ENCODE data around the gene OR6M1. TPM values are rescaled to one million over a fixed set of nuclear protein-coding genes. Genes with fewer than 3 reads are reported as not detected.

OR6M1 gene
- total RNA-seq, 1 experiment from 2014 or later: not detected

Other genes with a start within 250 kb of the OR6M1 start
- gene SCN3B, start 151.7 kb downstream of the OR6M1 start, total RNA-seq (2022): 0.10 and 0.45 TPM in 2 replicates
- 10.3 TPM in 2 replicates for gene ZNF202, start 64.7 kb downstream of the OR6M1 start, total RNA-seq (2022)
- gene OR6X1, start 51.8 kb downstream of the OR6M1 start, total RNA-seq (2022): not detected in 2 replicates
- not detected in 2 replicates for gene TMEM225, start 79.3 kb upstream of the OR6M1 start, total RNA-seq (2022)
- gene OR8D4, start 95.8 kb upstream of the OR6M1 start, total RNA-seq (2022): not detected in 2 replicates
- gene OR4D5, start 133.3 kb upstream of the OR6M1 start, total RNA-seq (2022): not detected in 2 replicates
- gene OR6T1, start 137.5 kb upstream of the OR6M1 start, total RNA-seq (2022): not detected in 2 replicates
- gene OR10S1, start 171.4 kb upstream of the OR6M1 start, total RNA-seq (2022): not detected in 2 replicates
- gene OR10G6, start 188.8 kb upstream of the OR6M1 start, total RNA-seq (2022): not detected in 2 replicates
- gene OR10G4, start 206.6 kb upstream of the OR6M1 start, total RNA-seq (2022): not detected in 2 replicates
- gene OR10G9, start 216.7 kb upstream of the OR6M1 start, total RNA-seq (2022): not detected in 2 replicates
- gene OR10G8, start 220.4 kb upstream of the OR6M1 start, total RNA-seq (2022): not detected in 2 replicates
- gene OR10G7, start 235.0 kb upstream of the OR6M1 start, total RNA-seq (2022): not detected in 2 replicates

Measured in Calu3 (cell line).